Hepatocyte (in vitro differentiated cells): ENCODE measurements around the gene TRPC4. TPM values are rescaled to one million over a fixed set of nuclear protein-coding genes. Genes with fewer than 3 reads are reported as not detected.

Experiments
- DNase-seq: peaks from one replicate; pipeline ENCODE4 v3.0.0-alpha.2; 2016; ENCODE audit warnings: low spot score
- H2AFZ ChIP-seq: fragments of 200-600 bp; sonication (generic); 2 replicates; pipeline ENCODE4 v1.6.0; 2016; ENCODE audit warnings: antibody characterized with exemption, mild to moderate bottlenecking
- H3K27ac ChIP-seq: fragments of 200-600 bp; sonication (generic); 2 replicates; pipeline ENCODE4 v1.5.1; 2016; ENCODE audit warnings: mild to moderate bottlenecking
- H3K27me3 ChIP-seq: fragments of 200-600 bp; sonication (generic); 2 replicates; pipeline ENCODE4 v1.6.1; 2016
- H3K36me3 ChIP-seq: fragments of 200-600 bp; sonication (generic); replicated peaks from 2 replicates; pipeline ENCODE4 v1.5.1; 2016; ENCODE audit warnings: low read depth; ENCODE audit not compliant: insufficient read depth
- H3K4me1 ChIP-seq: fragments of 200-600 bp; sonication (generic); 2 replicates; pipeline ENCODE4 v1.5.1; 2016; ENCODE audit warnings: mild to moderate bottlenecking, moderate library complexity; ENCODE audit not compliant: insufficient read depth
- H3K4me2 ChIP-seq: fragments of 200-600 bp; sonication (generic); 2 replicates; pipeline ENCODE4 v1.6.0; 2016
- H3K4me3 ChIP-seq: fragments of 200-600 bp; sonication (generic); 2 replicates; pipeline ENCODE4 v1.5.1; 2016; ENCODE audit warnings: mild to moderate bottlenecking
- H3K79me2 ChIP-seq: fragments of 200-600 bp; sonication (generic); 2 replicates; pipeline ENCODE4 v1.6.0; 2017; ENCODE audit warnings: mild to moderate bottlenecking
- H3K9me2 ChIP-seq: fragments of 200-600 bp; sonication (generic); replicated peaks from 2 replicates; pipeline ENCODE4 v1.6.0; 2017; ENCODE audit warnings: mild to moderate bottlenecking; ENCODE audit not compliant: insufficient read depth
- H3K9me3 ChIP-seq: fragments of 200-600 bp; sonication (generic); 2 replicates; pipeline ENCODE4 v1.5.1; 2016; ENCODE audit warnings: low read depth, mild to moderate bottlenecking
- H4K20me1 ChIP-seq: fragments of 200-600 bp; sonication (generic); 2 replicates; pipeline ENCODE4 v1.6.0; 2016; ENCODE audit warnings: mild to moderate bottlenecking; ENCODE audit not compliant: insufficient read depth, poor library complexity, severe bottlenecking
- CTCF ChIP-seq: fragments of 200-600 bp; sonication (generic); IDR thresholded peaks from 2 replicates; pipeline ENCODE4 v1.5.1; 2016; ENCODE audit warnings: antibody characterized with exemption, mild to moderate bottlenecking; ENCODE audit not compliant: poor library complexity
- EZH2 ChIP-seq: fragments of 200-600 bp; sonication (generic); IDR thresholded peaks from 2 replicates; pipeline ENCODE4 v1.6.1; 2016; ENCODE audit warnings: antibody characterized with exemption, mild to moderate bottlenecking, borderline replicate concordance
- EZH2phosphoT487 ChIP-seq: fragments of 200-600 bp; sonication (generic); IDR thresholded peaks from one replicate; pipeline ENCODE4 v1.6.1; 2018; ENCODE audit warnings: antibody characterized with exemption, mild to moderate bottlenecking, low read depth, moderate library complexity; ENCODE audit not compliant: unreplicated experiment, severe bottlenecking
- WGBS: methylation state at CpG from one replicate; pipeline ENCODE4 v1.1.6; 2016; ENCODE audit warnings: low lambda C conversion rate; ENCODE audit errors: missing lambda C conversion rate; 5-methylcytosine and 5-hydroxymethylcytosine counted together
- polyA plus RNA-seq: library from polyadenylated mRNA; unstranded; fragments of >200 nt; fragmentation: Nextera tagmentation; extraction: Ambion mirVana; gene quantifications from 2 replicates; pipeline ENCODE4 v1.2.1, GENCODE V29; 2016
- total RNA-seq: library from RNA; depleted of rRNA; stranded (reverse); fragments of >200 nt; gene quantifications from 2 replicates; pipeline ENCODE4 v1.2.3, GENCODE V29; 2014

Gene TRPC4
- total and polyA plus RNA-seq, 2 experiments from 2014 or later, result 0.28 to 0.50 TPM

DNA sequence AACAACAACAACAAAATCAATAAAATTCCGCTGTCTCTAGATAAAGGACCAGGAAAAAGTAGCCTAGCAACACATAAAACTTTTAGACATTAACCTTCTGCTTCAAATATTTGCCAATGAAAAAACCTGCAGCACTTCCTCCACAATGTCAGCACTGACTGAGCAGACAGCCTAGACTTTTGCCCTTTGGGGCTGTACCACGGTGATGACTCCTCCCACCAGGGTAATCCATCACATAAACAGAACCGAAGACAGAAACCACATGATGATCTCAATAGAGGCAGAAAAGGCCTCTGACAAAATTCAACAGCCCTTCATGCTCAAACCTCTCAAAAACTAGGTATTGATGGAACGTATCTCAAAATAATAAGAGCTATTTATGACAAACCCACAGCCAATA, 30.2 kb upstream of the TRPC4 start:
- Histone ChIP-seq H3K9me2 (no peaks in the 10 kb centered on the region), H3K27ac (no peak overlapping the region), H3K4me1 (no peaks in the 10 kb centered on the region), H3K36me3 (no peaks in the 10 kb centered on the region), H2AFZ (no peak overlapping the region), H4K20me1 (no peaks in the 10 kb centered on the region), H3K4me2 (no peak overlapping the region), H3K9me3 (no peaks in the 10 kb centered on the region), H3K4me3 (no peak overlapping the region), H3K79me2 (no peaks in the 10 kb centered on the region), H3K27me3 (no peaks in the 10 kb centered on the region)
- peak; percentile 55 for DNase-seq
- TF ChIP-seq EZH2phosphoT487, result no peak
- TF ChIP-seq CTCF, result no peak
- TF ChIP-seq EZH2, result no peak
- WGBS, result 48% methylated on average over 4 of the region's 4 CpGs

GRCh38 chr13:37893321-37893720, 23.7 kb upstream of the TRPC4 start:
- Histone ChIP-seq H3K27ac (no peak overlapping the region), H3K36me3 (no peaks in the 10 kb centered on the region), H3K4me1 (no peaks in the 10 kb centered on the region), H3K9me3 (no peaks in the 10 kb centered on the region), H3K4me2 (no peak overlapping the region), H4K20me1 (no peaks in the 10 kb centered on the region), H3K79me2 (no peaks in the 10 kb centered on the region), H3K4me3 (no peak overlapping the region), H3K27me3 (no peaks in the 10 kb centered on the region), H3K9me2 (no peaks in the 10 kb centered on the region), H2AFZ (no peak overlapping the region)
- DNase-seq, result no peak
- TF ChIP-seq CTCF, result no peak
- TF ChIP-seq EZH2phosphoT487, result no peak
- no peak for TF ChIP-seq EZH2

GRCh38 chr13:37889820-37890219, 20.2 kb upstream of the TRPC4 start:
- H3K9me2 ChIP-seq, result no peaks in the 10 kb centered on the region
- H3K4me1 ChIP-seq, result no peaks in the 10 kb centered on the region
- no peak for DNase-seq
- H3K79me2 ChIP-seq, result no peaks in the 10 kb centered on the region
- H4K20me1 ChIP-seq, result no peaks in the 10 kb centered on the region
- no peak for TF ChIP-seq EZH2
- no peak for TF ChIP-seq EZH2phosphoT487
- TF ChIP-seq CTCF, result no peak
- no peak overlapping the region for H3K27ac ChIP-seq
- 50% methylated on average over 4 of the region's 4 CpGs for WGBS
- no peaks in the 10 kb centered on the region for H3K27me3 ChIP-seq
- H2AFZ ChIP-seq, result no peak overlapping the region
- no peak overlapping the region for H3K4me2 ChIP-seq
- no peaks in the 10 kb centered on the region for H3K36me3 ChIP-seq
- no peak overlapping the region for H3K4me3 ChIP-seq
- no peaks in the 10 kb centered on the region for H3K9me3 ChIP-seq

- Histone ChIP-seq H3K9me3 (no peaks in the 10 kb centered on the region), H3K79me2 (no peaks in the 10 kb centered on the region), H3K4me1 (no peaks in the 10 kb centered on the region), H3K9me2 (no peaks in the 10 kb centered on the region), H3K4me3 (no peak overlapping the region), H3K27ac (no peak overlapping the region), H3K27me3 (no peaks in the 10 kb centered on the region), H3K4me2 (no peak overlapping the region), H3K36me3 (no peaks in the 10 kb centered on the region), H2AFZ (no peak overlapping the region), H4K20me1 (no peaks in the 10 kb centered on the region)
- DNase-seq, result no peak
- 87% methylated on average over 2 of the region's 2 CpGs for WGBS
- no peak for TF ChIP-seq CTCF
- no peak for TF ChIP-seq EZH2phosphoT487
- no peak for TF ChIP-seq EZH2
Observed at GRCh38 chr13:37889102-37889501, 19.5 kb upstream of the TRPC4 start.
